Stimulated activated CD8-positive, alpha-beta memory T cell treated with anti-CD3 and anti-CD28 coated beads, Interleukin-15, amount 100 ng/mL, for 24 hours (primary cell): ENCODE results near the gene CCT3.
A peak's percentile ranks its signal among the peaks of the same experiment; 100 is the strongest.
"Not testable (repeated sequence)": the region's sequence is repeated elsewhere in the genome, so short reads cannot be mapped to it uniquely, and the experiment has no call there.

Source experiments
- DNase-seq: peaks from one replicate; pipeline ENCODE4 v3.0.0-alpha.2; 2020; ENCODE audit warnings: low read depth

Gene CCT3

DNA sequence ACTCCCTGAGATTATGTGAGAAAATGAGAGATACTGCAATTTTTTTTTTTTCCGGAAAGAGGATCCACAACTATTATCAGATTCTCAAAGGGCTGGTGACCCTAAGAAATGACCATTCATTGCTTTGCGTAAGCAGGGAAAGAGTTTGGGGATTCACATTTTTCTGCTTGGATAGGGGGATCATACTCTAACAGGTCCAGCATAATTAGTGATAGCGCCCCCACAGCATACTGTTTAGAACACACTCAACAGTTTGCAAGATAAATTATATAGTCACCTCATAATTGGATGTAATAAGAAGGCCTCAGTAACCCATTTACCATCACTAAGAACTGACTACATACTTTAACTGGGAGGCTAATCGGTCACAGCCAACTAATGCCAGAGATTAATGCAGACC, 1.9 kb downstream of the CCT3 start:
- no peak for DNase-seq

- not testable (repeated sequence) for DNase-seq
These were observed 14.9 kb downstream of the CCT3 start for GRCh38 chr1:156323179-156323578.

GRCh38 chr1:156320560-156320959, 17.5 kb downstream of the CCT3 start:
- DNase-seq = no peak

DNA sequence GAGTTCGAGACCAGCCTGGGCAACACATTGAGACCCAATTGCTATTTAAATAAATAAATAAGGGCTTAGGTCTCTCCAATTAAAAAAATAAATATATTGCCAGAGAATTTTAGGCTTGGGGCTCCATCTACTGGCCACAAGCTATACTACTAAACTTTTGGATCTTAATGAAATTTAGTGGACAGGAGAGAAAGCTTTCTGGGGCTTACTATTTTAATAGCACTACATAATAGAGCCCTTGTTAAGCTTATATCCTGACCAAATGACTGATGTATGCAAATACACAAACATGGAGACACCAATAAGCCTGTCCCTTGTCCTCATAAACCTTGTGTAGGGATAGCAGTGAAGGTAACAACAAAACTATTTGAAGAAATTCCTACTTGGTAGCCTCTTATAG, 18.4 kb downstream of the CCT3 start:
- DNase-seq = no peak

GRCh38 chr1:156316909-156317308, 21.2 kb downstream of the CCT3 start:
- no peak for DNase-seq

DNA sequence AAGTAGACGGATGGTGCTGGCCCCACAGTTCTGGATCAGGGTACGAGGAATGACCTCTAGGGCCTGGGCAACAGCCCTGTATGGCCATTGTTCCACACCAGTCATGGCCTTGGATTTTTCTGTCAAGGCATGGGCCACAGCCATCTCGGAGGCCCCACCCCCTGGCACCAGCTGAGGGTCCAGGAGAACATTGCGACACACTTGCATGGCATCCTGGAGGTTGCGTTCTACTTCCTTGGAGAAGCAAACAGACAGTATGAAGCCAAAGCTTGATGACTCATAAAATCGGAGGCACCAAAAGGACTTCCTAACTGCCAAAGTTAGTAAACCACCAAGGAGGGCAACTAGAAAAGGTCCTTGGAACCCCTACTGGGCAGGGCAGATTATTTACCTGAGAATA, 27.1 kb downstream of the CCT3 start:
- DNase-seq = no peak

DNA sequence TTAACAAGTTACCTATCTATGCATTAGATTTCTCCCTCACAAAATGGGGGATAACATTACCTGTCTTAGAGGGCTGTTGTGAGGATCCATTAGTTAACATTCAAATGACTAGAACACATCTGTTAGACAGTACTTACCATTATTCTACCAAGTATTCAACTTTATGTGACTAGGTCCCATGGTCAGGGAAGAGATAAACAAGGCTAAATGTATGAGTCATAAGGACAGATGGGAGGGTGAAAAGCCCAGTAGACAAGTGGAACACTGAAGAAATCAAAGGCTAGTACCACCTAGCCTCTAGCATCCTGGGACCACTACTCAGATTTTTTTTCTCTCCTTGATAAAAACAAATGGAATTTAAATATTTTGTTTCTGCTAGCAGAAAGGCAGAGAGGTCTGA, 30.0 kb downstream of the CCT3 start:
- DNase-seq = no peak

GRCh38 chr1:156305215-156305614, 32.9 kb downstream of the CCT3 start:
- DNase-seq = no peak

- no peak for DNase-seq
These were observed 34.9 kb downstream of the CCT3 start for GRCh38 chr1:156303241-156303640.

GRCh38 chr1:156298852-156299357, 39.2 kb downstream of the CCT3 start, which contains the start of gene VHLL:
TSS of gene VHLL (minus strand) at chr1:156299307. CDS start at chr1:156299189, 118 bp downstream.
- no peak for DNase-seq

- DNase-seq = peak; percentile 29
These were observed 42.6 kb downstream of the CCT3 start, which contains the start of gene GLMP for GRCh38 chr1:156295391-156295947. TSS of gene GLMP (minus strand) at chr1:156295679. CDS start at chr1:156295645, 34 bp downstream.

GRCh38 chr1:156293895-156294294, 44.2 kb downstream of the CCT3 start:
- no peak for DNase-seq

DNA sequence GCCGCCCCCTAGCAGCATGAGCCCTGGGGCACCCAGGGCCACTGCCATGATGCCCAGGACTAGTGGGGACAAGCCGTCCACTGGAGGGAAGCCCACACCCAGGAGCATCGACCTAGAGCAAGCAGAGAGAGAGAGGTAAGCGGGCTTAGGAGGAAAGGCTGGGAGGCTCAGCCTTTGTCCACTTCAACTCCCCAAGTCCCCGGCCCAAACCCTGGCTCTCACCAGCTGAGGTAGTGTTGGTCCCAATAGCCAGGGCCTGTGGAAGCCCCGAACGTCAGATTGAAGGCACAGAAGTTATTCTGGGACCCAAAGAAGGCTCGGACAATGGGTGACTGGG, 45.0 kb downstream of the CCT3 start:
- no peak for DNase-seq

DNA sequence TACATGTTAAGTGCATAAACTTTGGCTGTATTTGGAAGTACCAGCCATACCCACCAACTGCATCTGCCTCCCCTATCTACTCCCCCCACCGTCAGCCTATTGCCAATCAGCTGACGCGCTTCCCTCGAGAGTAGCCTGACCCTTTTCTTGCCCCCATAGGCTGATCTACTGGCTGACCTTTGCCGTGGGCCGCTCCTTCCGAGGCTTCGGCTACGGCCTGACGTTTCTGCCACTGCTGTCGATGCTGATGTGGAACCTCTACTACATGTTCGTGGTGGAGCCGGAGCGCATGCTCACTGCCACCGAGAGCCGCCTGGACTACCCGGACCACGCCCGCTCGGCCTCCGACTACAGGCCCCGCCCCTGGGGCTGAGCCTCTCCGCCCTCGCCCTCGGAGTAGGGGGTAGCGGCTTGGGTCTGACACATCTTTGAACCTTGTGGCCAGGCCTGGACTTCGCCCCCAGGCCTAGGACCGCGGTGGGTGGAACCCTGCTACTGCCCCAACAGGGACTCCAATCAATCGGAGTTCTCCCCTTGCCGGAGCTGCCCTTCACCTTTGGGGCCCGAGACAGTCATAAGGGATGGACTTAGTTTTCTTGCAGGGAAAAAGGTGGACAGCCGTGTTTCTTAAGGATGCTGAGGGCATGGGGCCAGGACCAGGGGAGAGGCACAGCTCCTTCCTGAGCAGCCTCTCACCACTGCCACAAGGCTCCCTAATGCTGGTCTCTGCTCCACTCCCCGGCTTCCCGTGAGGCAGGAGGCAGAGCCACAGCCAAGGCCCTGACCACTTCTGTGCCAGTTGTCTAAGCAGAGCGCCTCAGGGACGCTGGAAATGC, 46.6 kb downstream of the CCT3 start:
- DNase-seq = no peak

GRCh38 chr1:156289857-156290256, 48.2 kb downstream of the CCT3 start:
- DNase-seq = no peak

DNA sequence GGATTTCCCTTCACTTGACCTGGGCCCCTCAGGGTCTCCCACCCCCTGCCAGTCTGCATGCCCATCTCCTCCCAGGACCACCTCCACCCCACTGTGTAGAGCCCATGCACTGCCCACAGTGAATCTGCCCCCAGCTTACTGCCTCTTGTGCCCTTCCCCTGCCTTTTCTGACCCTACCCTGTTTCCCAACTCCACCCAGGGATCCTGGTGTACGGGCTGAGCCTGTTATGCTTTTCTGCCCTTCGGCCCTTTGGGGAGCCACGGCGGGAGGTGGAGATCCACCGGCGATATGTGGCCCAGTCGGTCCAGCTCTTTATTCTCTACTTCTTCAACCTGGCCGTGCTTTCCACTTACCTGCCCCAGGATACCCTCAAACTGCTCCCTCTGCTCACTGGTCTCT, 52.0 kb downstream of the CCT3 start:
- no peak for DNase-seq

DNA sequence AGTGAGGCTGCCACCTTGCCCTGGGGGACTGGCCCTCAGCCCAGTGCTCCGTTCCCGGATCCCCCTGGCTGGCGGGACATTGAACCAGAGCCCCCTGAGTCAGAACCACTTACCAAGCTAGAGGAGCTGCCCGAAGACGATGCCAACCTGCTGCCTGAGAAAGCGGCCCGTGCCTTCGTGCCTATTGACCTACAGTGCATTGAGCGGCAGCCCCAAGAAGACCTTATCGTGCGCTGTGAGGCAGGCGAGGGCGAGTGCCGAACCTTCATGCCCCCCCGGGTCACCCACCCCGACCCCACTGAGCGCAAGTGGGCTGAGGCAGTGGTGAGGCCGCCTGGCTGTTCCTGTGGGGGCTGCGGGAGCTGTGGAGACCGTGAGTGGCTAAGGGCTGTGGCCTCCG, 52.7 kb downstream of the CCT3 start:
- no peak for DNase-seq

- no peak for DNase-seq
These were observed 53.3 kb downstream of the CCT3 start for GRCh38 chr1:156284757-156285156.

DNA sequence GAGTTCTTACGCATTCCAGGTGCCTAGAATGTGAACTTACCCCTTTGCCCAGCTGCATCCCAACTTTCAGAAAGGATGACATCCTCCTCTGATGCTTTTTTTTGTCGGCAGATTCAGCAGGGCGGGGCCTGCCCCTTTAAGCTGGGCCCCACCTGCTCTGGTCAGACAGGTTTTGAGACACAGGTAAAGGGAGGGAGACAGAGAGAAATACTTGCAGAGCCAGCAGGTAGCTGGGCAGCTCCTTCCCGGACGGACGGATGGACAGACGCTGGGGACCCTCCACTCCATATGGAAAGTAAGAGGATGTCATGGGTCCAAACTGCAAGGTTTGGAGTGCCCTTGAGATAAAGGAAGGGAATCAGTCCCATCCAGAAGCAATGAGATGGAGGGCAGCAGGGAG, 54.0 kb downstream of the CCT3 start, which contains the start of gene TMEM79:
Gene TMEM79, plus strand, starts transcription at position 214 of the 400 bp plus-strand sequence. CDS start 902 bp downstream, outside the sequence.
- DNase-seq = no peak

DNA sequence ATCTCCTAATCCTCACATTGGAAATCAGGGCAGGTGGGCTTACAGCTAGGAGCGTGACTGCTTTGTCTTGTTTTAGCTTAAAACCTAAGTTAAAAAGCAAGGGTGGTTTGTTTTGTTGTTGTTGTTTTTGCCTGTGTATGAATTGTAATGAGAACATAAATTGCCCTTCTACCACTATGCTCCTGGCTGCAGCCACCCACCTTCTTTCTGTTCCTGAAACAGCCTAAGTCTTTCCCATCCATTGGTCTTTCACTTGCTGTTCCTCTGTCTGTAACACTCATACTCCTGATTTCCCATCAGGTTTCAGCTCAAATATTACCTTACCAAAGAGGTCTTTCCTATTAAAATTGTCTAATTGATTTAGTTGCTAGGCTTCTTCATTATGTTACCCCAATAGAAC, 54.6 kb downstream of the CCT3 start:
- DNase-seq = no peak

GRCh38 chr1:156282479-156283222, 55.4 kb downstream of the CCT3 start, which contains the start of gene SMG5:
TSS of gene SMG5 (minus strand) at chr1:156282825. CDS start at chr1:156282680, 145 bp downstream.
- peak; percentile 78 for DNase-seq

DNA sequence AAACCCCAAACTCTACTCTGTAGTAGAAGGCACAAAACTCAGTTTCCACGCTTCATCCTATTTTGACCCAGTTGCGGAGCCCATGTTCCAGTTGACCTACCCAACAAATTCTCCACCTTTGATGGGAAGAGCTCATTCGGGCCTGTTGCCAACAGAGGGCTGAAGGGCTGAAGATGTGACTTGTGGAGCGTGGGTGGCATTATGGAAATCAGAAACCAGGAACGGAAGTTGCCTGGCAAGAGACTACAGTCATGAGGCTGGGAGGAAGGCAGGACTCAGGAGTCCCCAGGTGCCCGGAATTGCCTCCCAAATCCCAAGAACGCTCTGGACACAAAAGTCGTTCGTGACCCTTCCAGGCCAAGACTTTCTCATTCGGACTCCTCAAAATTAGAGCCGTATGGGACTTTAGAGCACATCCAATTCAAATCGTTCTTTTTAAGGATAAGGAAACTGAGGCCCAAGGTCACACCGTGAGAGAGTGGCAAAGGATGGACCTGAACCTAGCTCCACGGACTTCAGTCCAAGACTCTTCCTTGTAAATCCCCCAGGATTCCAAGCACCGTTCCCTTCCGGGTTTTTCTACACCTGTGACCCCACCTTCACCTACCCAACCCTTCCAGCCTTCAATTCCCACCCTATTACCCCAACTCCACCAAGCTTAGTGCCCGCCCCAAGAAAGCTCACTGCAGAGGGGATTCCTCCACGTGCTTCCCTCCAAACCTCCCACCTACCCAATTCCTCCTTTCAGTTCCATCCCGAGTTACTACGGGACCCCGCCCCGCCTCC, 56.2 kb downstream of the CCT3 start:
- no peak for DNase-seq
